Muscle of arm (tissue), 12 donors: Measurements from ENCODE around the gene GNAS. TPM values are rescaled to one million over a fixed set of nuclear protein-coding genes. Genes with fewer than 3 reads are reported as not detected.
"Not testable (repeated sequence)": the region's sequence is repeated elsewhere in the genome, so short reads cannot be mapped to it uniquely, and the experiment has no call there.

Source experiments
- DNase-seq: peaks from one replicate; pipeline ENCODE4 v3.0.0-alpha.2; 2013
- polyA plus RNA-seq, 12 donors: library from polyadenylated mRNA; unstranded; fragments of 120-200 nt; gene quantifications; one replicate each; pipeline ENCODE4 v1.2.1, GENCODE V29; 2013; ENCODE audit not compliant: insufficient read length in 12 of 12

Gene GNAS
- polyA plus RNA-seq, 12 donors: 1,830 to 3,969 (median 3,341) TPM

DNA sequence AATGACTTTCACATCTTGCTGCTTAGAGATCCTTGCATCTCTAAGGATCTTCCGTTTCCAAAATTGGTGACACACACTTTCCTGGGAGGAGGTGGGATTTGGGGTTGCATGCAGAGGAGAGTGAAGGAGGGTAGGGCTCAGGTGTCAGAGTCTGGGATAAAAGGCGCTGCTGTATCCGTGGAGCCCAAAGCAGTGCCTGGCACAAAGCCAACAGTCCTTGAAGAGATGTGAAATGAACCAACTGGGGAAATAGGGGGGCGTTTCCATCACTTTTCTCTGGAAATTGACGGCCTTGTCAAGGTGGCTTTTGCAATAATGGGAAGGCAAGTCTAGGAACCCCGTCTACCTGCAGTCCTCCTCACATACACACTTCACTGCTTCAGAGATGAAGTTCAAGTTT lies 69.0 kb downstream of the GNAS start:
- DNase-seq: no peak

GRCh38 chr20:58922036-58922435 lies 69.5 kb downstream of the GNAS start:
- no peak for DNase-seq

- DNase-seq: no peak
Measured at GRCh38 chr20:58923117-58923712, 70.7 kb downstream of the GNAS start.

- DNase-seq: no peak
Measured at GRCh38 chr20:58926802-58927489, 74.4 kb downstream of the GNAS start.

DNA sequence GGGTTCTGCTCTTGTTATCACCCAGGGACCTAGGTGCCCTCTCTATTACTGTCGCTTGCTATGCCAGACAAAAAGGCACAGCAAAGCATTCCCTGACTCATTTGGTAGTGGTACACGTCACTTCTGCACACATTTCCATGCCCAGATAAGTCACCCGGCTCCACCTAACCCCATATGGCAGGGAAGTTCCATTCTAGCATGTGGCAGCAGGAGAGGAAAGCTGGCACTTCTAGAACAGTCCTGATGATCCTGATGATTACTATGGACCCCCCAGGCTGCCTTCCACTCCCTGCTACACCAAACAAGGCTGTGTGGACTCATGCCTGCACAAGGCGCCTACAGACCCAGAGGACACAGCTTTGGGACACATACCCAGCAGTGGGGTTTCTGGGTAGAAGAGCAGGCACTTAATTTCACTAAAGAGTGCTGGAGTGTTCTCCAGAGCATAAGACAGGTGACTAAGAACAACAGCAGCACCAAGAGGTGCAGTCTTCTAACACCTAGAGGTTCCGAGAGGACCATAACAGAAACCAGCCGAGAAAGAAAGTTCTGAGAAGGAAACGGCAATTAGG lies 75.1 kb downstream of the GNAS start:
- DNase-seq: no peak

DNA sequence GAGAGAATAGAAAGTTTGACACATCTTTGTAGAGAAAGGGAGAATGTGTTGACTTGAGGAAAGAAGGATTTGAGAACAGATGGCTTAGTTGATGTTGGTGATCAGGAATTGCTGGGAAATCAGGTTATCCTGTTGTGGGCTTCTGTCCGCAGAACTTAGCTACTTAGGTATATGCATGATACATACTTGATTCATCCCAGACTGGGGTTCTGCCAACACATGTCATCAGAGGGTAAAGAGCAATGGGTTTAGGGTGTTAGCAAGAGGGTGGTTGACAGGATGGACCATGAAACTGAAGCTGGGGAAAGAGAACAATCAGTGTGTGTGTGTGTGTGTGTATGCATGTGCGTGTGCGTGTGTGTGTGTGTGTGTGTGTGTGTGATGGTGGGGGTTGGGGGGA lies 78.0 kb downstream of the GNAS start:
- no peak for DNase-seq

- DNase-seq: no peak
Measured at GRCh38 chr20:58932170-58932569, 79.7 kb downstream of the GNAS start.

GRCh38 chr20:58938078-58938477 lies 85.6 kb downstream of the GNAS start:
- DNase-seq: no peak

- DNase-seq: no peak
Measured at GRCh38 chr20:58938541-58938940, 86.0 kb downstream of the GNAS start.

GRCh38 chr20:58941471-58941870 lies 89.0 kb downstream of the GNAS start:
- DNase-seq: no peak

DNA sequence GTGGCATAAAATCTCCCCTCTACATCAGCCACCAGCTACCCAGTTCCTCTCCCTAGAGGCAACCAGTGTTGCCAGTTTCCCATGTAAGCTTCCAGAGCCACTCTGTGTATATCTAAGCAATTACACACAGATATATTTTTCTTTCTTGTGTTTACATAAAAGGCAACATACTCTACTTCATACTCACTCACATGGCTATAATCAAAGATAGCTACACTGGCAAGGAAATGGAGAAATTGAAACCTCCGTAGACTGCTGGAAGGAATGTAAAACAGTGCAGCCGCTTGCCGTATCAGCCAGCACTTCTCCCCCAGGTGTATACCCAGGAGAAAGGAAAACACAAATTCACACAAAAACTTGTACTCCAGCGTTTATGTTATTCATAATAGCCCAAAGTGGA lies 90.0 kb downstream of the GNAS start:
- no peak for DNase-seq

- no peak for DNase-seq
Measured at GRCh38 chr20:58944610-58945009, 92.1 kb downstream of the GNAS start.

DNA sequence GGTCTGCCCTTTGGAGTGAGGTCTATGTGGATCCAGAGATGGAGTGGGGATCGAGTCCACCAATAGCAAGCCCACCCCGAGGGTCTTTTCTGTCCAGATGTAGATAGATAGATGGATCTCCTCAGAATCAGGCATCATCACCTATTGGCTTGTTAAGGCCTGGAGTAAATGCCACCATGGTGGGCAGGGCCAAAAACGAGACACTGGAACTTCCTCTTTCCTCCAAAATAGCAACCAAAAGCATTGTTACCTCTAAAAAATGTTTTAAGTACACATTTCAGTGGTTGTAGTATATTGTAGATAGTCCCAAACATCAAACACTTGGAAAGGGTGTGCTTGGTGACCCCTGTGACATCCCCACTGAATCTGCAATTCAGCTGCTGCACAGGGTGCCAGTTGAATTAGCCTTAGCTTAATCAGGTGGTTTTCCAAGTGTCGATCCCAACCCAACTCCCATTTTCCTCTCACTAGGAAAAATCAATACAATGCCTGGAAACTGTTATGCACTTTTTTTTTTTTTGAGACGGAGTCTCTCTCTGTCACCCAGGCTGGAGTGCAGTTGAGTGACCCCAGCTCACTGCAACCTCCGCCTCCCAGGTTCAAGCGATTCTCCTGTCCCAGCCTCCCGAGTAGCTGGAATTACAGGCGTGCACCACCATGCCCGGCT lies 93.6 kb downstream of the GNAS start:
- DNase-seq: no peak

DNA sequence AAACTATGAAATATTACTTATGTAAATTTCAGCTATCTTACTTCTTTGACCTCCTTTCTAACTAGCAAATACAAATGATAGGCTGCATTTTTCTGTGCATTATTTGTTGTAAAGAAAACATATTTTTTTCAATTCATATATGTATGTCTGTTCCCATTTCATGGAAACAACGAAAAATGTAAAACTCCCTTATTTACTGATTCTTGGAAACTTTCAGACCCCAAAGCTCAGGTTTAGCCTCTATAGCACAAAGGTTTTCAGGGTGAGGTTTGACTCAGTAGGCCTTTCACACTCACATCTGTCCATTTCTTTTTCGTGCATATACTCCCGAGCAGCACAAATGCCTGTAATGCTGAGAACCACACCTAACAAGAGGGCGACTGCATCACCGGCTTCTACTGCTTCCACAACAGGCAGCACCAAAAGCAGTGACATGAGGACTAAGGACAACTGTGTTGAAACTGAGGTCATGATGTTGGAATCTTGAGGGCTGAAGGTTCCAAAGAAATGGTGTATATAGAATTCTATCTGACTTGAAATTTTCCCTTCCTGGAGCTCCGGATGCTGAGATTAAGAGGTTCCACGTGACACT lies 95.4 kb downstream of the GNAS start:
- DNase-seq: not testable (repeated sequence)

GRCh38 chr20:58950603-58951002 lies 98.1 kb downstream of the GNAS start:
- DNase-seq: no peak

- DNase-seq: no peak
Measured at GRCh38 chr20:58953050-58953449, 100.5 kb downstream of the GNAS start.

DNA sequence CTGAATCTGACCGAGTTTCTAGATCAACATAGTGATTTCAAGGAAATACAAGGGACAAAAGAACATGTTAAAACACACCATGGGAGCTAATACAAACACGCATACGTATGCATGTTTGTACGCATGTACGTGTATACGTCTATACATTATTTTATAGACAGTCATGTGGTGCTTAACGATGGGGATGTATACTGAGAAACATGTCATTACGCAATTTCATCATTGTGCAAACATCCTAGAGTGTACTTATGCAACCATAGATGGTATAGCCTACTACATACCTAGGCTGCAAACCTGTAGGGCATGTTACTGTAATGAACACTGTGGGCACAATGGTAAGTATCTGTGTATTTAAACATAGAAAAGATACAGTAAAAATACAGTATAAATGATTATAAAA lies 103.6 kb downstream of the GNAS start:
- no peak for DNase-seq

- no peak for DNase-seq
Measured at GRCh38 chr20:58959652-58960051, 107.1 kb downstream of the GNAS start.
